ENCODE measurements around the gene SLC12A6.

DNA sequence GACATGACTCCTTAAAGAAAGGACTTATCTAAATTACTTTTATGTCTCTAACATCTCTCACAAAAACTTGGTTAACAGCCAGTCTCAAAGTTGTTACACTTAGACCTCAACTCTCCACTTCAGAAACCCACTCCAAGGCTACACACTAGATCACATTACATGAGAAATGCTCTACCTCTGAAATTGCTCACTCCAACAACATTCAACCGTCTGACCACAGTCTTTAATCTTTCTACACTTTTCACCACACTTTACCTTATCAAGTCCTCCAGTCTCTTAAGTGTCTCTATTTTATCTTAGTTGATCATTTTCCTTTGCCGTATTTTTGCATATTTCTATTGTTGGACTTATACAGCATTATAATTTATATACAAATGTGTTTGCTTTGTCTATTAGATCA is 5.8 kb downstream of the SLC12A6 start:
- TF ChIP-seq, protein P1, sequence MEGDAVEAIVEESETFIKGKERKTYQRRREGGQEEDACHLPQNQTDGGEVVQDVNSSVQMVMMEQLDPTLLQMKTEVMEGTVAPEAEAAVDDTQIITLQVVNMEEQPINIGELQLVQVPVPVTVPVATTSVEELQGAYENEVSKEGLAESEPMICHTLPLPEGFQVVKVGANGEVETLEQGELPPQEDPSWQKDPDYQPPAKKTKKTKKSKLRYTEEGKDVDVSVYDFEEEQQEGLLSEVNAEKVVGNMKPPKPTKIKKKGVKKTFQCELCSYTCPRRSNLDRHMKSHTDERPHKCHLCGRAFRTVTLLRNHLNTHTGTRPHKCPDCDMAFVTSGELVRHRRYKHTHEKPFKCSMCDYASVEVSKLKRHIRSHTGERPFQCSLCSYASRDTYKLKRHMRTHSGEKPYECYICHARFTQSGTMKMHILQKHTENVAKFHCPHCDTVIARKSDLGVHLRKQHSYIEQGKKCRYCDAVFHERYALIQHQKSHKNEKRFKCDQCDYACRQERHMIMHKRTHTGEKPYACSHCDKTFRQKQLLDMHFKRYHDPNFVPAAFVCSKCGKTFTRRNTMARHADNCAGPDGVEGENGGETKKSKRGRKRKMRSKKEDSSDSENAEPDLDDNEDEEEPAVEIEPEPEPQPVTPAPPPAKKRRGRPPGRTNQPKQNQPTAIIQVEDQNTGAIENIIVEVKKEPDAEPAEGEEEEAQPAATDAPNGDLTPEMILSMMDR (IDR thresholded peaks at IDR 0.05) = no peak
- TF ChIP-seq POLR2A (IDR thresholded peaks at IDR 0.05) (no peak), EP300 (IDR thresholded peaks at IDR 0.05) (no peak)

Measured in tibial nerve (tissue), 4 donors.